Stimulated activated CD8-positive, alpha-beta memory T cell treated with anti-CD3 and anti-CD28 coated beads, Interleukin-15, amount 100 ng/mL, for 48 hours (primary cell): ENCODE measurements around the gene MAD2L1BP.
A peak's percentile ranks its signal among the peaks of the same experiment; 100 is the strongest.
"Not testable (repeated sequence)": the region's sequence is repeated elsewhere in the genome, so short reads cannot be mapped to it uniquely, and the experiment has no call there.

ENCODE experiments used
- DNase-seq, 2 donors: peaks; one replicate each; pipeline ENCODE4 v3.0.0-alpha.2; 2020; ENCODE audit warnings: low read depth in 2 of 2

MAD2L1BP gene

DNA sequence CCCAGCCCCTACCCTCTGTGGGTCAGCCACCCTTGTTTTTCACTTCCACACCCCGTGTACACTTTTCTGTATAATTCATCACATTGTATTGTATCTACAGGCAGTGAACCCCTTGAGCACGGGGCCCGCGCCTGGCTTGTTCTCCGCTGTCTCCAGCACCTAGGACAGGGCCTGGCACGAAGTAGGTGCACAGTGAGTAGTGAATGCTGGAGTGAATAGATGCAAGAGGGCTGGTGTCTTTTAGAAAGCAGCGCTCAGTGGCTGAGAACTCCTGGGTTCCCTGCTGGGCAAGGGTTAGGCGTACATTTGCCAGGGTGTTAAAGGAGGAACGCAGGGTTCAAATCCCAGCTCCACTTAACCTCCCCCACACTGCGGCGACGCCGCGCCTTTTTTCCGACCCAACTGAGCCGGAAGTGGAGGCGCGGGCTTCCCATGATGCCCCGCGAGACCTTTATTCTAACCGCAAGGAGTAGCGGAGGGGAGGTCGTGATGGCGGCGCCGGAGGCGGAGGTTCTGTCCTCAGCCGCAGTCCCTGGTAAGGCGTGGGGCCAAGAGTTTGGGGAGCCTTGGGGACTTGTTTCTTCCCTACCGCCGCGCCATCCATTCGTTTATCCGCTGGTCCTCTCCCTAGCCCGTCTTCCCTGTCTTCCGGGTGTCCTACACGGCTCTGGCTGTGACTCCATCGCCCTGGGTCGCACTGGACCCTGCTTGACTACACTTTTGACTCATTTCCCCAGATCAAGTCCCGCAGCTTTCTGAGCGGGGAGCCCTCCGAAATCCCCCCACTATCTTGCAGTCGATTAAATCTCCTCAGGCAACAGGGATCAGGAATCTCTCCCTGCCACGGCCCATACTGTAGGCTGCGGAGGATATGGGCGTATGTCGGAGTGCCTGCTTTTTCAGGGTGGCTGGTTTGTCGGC is at the start of gene MAD2L1BP:
Gene MAD2L1BP, plus strand, starts transcription at position 454 of the 921 bp plus-strand sequence. Its CDS starts 36 bp downstream, at position 490.
- DNase-seq: peak; percentile 80 to 82

- DNase-seq: no peak
Observed at GRCh38 chr6:43588194-43588593, 47.4 kb upstream of the MAD2L1BP start.

DNA sequence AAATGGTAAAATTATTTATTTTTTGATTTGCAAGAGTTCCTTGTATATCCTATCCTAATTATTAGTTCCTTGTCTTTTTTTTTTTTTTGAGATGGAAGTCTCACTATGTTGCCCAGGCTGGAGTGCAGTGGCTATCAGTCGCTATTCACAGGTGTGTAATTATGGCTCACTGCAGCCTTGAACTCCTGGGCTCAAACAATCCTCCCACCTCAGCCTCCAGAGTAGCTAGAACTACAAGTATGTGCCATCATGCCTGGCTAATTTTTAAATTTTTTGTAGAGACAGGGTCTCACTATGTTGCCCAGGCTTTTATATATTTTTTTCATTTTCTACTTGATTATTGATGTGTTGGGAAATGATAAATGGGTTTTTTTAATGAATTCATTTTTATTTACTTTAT is 46.1 kb upstream of the MAD2L1BP start:
- not testable (repeated sequence) for DNase-seq

DNA sequence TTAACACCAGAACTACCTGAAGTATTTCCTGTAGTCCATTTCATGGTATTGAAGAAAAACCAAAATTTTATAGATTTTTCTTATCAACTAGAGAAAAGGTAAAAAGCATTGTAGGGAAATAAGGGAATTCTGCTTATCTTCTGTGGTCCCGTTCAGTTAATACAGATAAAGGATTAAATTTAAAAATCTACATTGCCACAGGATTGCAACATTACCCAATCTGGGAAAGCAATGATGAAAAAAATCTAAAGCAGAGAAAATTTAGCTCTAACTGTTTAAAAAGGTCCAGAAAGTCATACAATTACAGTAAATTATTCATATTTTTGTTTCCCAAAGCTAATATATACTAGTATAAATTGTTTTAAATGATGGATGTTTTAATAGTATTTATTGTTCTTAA is 41.7 kb upstream of the MAD2L1BP start:
- no peak for DNase-seq

- DNase-seq: no peak
Observed at GRCh38 chr6:43600595-43600994, 35.0 kb upstream of the MAD2L1BP start.

GRCh38 chr6:43604174-43604573 is 31.5 kb upstream of the MAD2L1BP start:
- DNase-seq: no peak

DNA sequence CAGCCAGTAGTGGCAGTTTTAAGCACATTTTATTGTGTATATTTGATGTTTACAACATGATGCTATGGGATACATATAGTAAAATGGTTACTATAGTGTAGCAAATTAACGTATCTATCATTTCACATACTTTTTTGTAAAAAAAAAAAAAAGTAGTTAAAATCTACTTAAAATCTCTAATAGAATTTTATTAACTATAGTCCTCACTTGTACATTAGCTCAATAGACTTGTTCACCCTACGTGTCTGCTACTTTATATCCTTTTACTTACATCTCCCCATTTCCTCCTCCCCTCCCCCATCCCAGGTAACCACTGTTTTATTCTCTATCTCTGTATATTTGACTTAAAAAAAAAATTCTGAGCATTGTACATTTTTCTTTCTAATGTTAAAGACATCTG is 29.6 kb upstream of the MAD2L1BP start:
- DNase-seq: no peak

- DNase-seq: no peak
Observed at GRCh38 chr6:43608310-43608763, 27.3 kb upstream of the MAD2L1BP start.

- no peak for DNase-seq
Observed at GRCh38 chr6:43608807-43609206, 26.8 kb upstream of the MAD2L1BP start.

DNA sequence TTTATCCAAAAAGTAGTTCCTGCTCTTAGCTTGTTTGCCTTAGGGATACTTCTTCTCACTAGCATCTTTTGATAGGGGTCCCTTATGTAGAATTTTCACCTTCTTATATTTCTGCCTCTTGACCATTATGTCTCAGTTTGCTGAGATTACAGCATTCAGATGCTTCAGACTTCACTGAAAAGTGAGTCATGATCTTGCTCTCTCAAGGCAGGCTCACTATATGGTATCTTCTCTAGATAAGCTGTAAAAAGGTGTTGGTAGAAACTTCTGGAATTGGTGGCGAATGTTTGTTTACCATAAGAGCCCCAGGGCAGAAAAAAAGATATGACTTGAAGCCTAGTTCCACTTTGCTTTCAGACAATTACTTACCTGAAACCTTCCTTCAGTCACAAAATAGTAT is 26.2 kb upstream of the MAD2L1BP start:
- no peak for DNase-seq

DNA sequence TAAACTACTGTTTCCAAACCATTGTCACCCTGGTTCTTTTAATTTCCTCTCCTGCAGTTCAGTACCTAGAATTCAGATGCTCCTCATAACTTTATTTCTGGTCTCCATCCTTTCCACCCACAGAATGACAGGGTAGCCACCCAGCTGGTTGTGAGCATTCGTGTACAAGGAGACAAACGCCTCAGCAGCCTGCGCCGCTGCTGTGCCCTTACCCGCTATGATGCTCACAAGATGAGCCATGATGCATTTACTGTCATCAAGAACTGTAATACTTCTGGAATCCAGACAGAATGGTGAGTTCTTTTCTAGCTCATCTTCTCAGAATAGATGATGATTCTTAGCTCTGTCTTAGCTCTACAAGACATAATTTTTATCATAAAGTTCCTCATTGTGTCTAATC is 25.2 kb upstream of the MAD2L1BP start:
- DNase-seq: no peak

GRCh38 chr6:43613721-43614395 is 21.8 kb upstream of the MAD2L1BP start:
- DNase-seq: no peak

GRCh38 chr6:43614396-43614730 is 21.3 kb upstream of the MAD2L1BP start:
- DNase-seq: no peak

- no peak for DNase-seq
Observed at GRCh38 chr6:43616725-43617472, 18.7 kb upstream of the MAD2L1BP start.

DNA sequence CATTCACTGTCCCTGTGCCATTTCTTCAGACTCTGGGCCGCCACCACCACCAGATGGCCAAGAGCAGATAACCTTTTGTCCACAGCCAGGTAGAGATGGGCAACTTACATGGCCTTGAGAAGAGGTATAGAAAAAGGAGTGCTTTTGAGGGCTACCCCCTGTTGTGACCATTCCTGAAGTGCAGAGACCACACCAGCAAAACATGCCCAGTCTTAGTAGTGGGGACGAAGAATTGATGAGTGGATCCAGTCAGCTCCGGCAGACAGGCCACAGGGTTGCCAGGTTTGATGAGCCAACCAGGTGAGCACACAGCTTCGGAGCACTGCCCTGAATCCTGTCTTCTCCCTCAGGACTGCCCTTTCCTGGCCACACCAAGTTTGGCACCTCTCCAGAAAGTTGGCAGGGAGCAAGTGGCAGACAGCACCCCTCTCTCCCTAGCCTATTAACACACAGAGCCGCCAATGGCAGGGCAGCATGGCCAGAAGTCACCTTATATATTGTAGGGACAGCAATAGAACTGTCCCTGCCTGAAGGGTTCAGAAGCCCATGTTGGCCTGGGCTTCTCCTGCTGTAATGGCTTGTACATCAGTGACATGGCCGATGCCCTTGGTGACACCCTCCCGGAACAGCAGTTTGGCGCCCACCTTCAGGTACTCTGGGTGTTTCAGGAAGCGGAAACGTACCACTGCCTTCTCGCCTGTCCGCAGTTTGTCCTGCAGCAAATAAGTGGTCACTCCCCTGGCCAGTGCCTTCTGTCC is 14.4 kb upstream of the MAD2L1BP start:
- no peak for DNase-seq

GRCh38 chr6:43621836-43622180 is 13.8 kb upstream of the MAD2L1BP start:
- DNase-seq: no peak

GRCh38 chr6:43622541-43622940 is 13.1 kb upstream of the MAD2L1BP start:
- DNase-seq: no peak

DNA sequence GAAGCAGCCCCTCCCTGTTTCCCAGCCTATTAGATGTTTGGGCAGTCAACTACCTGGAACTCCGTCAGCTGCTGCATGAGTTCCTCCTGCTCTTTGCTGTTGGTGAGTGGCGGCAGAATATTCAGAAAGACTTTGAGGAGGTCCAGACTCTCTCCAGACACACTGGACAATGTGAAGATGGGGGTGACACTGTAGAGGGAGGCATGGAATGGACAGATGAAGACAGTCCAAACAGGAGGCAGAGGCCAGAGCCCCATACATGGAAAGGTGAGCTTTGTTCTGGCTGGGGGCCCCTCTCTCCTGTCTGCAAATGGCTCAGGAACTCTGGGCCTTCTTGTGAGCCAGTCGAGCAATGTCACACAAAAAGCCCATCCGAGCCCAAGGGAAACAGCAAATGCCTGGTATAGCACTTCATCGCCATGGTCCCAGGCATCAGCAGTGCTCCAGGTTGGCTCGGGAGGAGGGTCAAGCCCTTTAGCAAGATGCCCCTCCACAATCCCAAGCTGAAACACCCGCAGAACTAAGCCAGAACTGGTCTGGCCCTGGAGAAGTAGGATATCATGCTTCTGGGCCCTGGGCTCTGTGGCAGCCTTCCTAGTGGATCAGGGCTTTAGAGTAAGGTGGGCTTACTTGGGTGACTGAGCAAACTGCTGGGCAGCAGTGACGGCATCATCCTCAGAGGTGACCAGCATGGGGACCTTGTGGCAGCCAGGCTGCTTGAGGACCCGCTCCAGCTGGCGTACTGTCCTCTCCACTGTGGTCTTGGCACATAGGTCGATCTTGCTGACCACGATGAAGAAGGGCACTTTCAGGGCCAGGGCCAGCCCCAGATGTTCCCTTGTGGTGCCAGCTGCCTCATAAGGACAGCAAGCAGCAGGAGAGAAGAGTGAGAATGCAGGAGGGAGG is 11.5 kb upstream of the MAD2L1BP start:
- no peak for DNase-seq

GRCh38 chr6:43624786-43625288 is 10.8 kb upstream of the MAD2L1BP start:
- no peak for DNase-seq

DNA sequence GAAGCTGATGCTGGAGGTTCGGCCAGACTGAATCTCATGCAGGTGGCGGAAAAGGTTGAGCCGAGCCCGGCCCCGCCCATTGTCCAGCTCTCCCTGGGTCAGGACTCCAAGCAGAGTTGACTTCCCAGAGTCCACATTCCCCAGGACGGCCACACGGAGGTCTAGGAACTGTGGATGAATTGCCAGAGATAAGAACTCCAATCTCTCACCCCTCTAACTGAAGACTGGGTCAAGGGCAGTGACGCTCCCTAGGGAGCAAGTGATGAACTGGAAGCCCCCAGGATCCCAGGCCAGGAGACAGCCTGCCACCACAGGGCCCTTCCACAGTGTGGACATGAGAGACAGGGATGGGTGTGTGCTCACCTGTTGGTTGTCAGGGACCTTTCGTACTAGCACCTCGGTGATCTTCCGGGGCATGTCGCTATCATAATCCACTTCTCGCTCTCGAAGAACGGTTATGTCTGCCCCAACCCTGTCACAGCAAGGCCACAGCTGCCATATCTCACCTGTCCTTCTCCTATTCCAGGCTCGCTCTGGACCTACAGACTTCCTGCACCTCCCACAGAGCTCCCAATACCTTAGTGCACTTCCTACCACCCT is 10.1 kb upstream of the MAD2L1BP start:
- DNase-seq: no peak
